CD4-positive, alpha-beta T cell treated with Interleukin-1 beta for 1 hour (primary cell): ENCODE results near the gene MAEA.

Experiments used
- DNase-seq, 2 donors: peaks; one replicate each; pipeline ENCODE4 v3.0.0-alpha.2; 2020 to 2022

Gene MAEA

DNA sequence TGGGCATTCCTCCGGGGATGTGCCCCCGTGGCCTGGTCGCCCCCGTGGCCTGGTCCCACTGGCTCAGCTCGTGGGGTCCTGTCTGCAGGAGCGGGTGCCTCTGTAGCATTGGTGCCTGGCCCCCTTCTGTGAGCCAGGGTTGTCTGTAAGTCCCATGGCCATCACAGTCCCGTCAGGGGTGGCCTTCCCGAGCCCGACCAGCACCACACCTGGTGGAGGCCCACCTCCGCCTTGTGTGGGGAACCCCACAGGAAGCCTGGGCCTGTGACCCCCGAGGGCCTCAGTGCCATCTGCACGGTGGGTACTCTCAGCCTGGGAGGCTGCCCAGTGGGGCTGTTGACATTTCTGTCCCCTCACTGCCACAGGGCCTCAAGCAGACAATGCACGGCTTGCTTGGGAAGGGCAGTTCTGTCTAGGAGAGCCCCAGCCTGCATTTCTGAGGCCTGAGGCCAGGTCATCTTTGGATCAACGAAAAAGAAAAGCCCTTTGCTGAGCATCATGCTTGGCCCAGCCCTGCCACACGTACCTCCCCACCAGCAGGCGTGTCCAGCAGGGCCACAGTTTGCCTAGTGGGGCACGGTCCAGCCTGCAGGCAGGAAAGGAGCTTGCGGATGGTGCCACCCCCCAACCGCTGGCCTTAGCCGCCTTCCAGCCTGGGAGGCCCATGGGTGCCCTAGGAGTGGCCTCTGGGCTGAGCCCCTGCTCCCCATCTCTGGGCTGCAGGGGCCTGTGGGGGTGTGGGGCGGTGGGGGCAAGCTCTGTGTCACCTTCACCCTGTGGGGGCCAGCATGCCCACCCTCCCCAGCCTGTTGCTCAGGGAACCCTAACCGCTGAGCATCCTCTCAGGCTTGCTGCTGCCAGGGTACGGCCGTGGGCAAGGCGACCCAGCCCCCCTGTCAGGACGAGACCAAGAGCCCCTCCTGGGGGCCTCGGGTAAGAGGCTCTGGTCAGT is 93.4 kb downstream of the MAEA start:
- DNase-seq: no peak

- DNase-seq: no peak
Observed at GRCh38 chr4:1383728-1384591, 94.3 kb downstream of the MAEA start.

DNA sequence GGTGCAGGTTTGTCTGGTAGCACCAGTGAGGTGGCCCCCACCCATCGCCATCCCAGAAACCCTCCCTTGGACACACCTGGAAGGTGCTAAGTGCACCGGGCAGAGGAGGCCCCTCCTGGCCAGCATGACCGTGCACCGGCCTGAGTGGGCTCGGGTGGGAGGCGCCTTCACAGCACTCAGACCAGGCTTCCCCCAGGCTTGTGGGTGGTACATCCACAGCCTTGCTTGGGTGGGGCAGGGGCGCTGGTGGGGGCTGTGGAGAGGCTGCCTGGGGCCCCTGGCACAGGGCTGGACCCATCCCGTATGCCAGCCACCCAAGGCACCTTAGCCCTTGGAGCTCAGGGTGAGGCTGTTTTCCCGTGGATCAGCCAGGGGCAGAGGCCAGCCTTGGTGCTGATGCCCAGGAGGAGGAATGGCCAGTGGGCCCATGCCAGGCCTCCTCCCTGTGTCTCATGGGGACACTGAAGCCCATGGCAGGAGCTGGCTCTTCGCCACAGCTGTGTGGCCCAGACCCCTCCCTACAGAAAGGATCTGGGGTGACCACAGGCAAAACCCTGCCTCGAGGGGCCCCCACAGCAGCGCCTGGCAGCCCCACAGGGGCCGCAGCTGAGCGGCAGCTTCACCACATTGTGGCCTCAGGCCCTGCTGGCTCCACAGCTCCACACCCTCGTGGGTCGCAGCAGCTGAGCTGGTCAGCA is 95.1 kb downstream of the MAEA start:
- DNase-seq: no peak

DNA sequence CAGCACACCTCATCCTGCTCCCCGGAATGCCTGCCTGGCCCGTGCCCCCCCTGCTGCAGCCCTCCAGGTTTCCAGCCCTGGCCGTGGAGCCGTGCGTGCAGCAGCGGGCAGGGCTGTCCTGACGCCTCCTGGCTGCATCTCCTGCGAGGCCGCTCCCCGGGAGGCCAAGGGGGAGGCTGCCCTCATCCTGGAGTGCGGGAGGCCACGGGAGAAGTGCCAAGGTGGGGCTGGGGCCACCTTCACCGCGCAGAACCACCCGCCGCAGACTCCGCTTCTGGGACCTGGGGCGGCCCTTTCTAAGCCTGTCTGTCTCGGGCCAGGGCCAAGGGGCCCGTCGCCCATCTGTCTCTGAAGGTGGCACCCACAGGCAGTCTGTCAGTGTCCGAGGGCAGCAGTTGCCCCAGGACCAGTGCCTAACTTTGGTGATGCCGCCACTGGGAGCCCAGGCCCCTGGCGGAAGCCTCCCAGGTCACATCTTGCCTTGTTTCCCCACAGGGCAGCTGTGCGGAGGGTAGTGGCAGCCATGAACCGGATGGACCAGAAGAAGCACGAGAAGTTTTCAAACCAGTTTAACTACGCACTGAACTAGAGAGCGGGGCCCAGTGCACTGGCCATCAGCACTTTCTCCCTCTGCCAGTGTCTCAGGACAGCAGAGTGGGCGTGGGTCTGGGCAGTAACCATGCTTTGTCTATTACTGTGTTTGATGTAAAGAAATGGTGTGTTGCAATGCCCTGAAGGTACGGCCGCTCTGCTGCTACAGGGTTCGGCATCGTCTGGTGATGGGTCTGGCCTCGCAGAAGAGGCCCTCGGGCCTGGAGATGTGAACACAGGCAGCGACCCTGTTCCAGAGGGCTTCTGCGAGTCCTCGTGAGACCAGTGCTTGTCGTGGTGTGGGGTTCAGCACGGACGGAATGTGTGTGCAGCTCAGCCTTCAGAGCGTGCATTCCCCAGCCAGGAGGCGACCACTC is 96.0 kb downstream of the MAEA start:
- DNase-seq: no peak
